ENCODE results near the gene EOGT.

EOGT gene

DNA sequence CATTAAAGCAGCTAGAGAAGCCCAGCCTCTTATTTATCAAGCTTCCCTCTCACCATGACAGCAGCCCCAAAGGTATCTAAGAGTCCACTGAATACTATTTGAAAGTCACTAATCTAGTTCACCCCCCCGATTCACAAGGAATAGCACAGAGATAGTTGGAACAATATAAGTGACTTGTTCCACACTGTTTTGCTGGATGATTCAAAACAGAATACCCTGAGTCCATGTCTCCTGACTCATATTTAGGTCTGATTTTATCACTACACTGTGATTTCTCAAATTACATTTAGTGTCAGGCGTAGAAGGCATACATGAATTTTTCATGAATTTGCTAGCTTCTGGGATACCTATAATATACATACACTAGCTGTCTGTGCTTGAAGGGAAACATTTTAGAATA lies 18.7 kb upstream of the EOGT start:
- Histone ChIP-seq H3K4me3 (ENCODE audit: insufficient read depth, low read depth, low read length) (no peak overlapping the region), H3K27me3 (ENCODE audit: control insufficient read depth, insufficient read depth, low read length, poor library complexity, severe bottlenecking) (no peaks in the 10 kb centered on the region), H3K9me3 (ENCODE audit: control insufficient read depth, low read length) (no peaks in the 10 kb centered on the region), H3K4me1 (ENCODE audit: control insufficient read depth, insufficient read depth, low read length) (no peaks in the 10 kb centered on the region), H3K27ac (ENCODE audit: insufficient read depth, low read depth, low read length, poor library complexity, severe bottlenecking) (no peak overlapping the region), H3K36me3 (ENCODE audit: control insufficient read depth, insufficient read depth, low read length) (peaks cover 14% of the 10 kb centered on the region)
- WGBS, 2 experiments: 90 to 100% methylated on average over 1 to 2 of the region's 2 CpGs

DNA sequence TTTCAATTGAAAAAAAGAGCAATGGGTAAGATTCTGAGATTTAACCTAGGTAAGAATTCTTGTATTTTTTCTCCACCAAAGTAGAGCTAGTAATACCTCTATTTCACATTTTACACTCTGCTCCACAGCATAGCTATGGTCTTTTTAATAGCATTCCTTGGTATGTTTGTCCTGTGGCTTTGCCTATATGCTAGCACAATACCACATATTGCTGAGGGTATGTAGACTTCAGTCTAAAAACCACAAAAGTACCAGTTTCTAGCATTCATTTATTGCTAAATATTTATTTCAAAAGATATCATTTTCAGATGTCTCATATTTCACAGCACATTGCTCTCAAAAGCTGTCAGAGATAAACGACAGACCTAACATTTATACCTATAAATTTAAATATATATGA lies 18.2 kb upstream of the EOGT start:
- no peaks in the 10 kb centered on the region for H3K4me1 ChIP-seq (ENCODE audit: control insufficient read depth, insufficient read depth, low read length)
- H3K27me3 ChIP-seq (ENCODE audit: control insufficient read depth, insufficient read depth, low read length, poor library complexity, severe bottlenecking): no peaks in the 10 kb centered on the region
- WGBS, 2 experiments: no CpG with 5 or more reads among the region's 1 CpG
- no peak overlapping the region for H3K4me3 ChIP-seq (ENCODE audit: insufficient read depth, low read depth, low read length)
- H3K27ac ChIP-seq (ENCODE audit: insufficient read depth, low read depth, low read length, poor library complexity, severe bottlenecking): no peak overlapping the region
- no peaks in the 10 kb centered on the region for H3K9me3 ChIP-seq (ENCODE audit: control insufficient read depth, low read length)
- peaks cover 14% of the 10 kb centered on the region for H3K36me3 ChIP-seq (ENCODE audit: control insufficient read depth, insufficient read depth, low read length)

DNA sequence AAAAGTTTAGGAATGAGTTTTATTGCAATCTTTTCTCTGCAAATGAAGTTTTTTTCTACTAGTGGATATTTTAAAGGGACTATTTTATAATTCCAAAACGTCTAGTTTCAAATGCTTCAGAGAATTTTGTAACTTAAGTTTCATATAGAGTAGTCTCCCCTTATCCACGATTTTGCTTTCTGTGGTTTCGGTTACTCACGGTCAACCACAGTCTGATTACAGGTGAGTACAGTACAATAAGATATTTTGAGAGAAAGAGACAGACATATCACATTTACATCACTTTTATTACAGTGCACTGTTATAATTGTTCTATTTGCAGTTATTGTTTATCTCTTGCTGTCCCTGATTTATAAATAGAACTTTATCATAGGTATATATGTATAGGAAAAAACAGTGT lies 7.4 kb upstream of the EOGT start:
- Histone ChIP-seq H3K27me3 (ENCODE audit: control insufficient read depth, insufficient read depth, low read length, poor library complexity, severe bottlenecking) (no peaks in the 10 kb centered on the region), H3K27ac (ENCODE audit: insufficient read depth, low read depth, low read length, poor library complexity, severe bottlenecking) (no peak overlapping the region), H3K4me3 (ENCODE audit: insufficient read depth, low read depth, low read length) (no peak overlapping the region), H3K9me3 (ENCODE audit: control insufficient read depth, low read length) (no peaks in the 10 kb centered on the region), H3K36me3 (ENCODE audit: control insufficient read depth, insufficient read depth, low read length) (peaks cover 3% of the 10 kb centered on the region), H3K4me1 (ENCODE audit: control insufficient read depth, insufficient read depth, low read length) (no peaks in the 10 kb centered on the region)
- WGBS, 2 experiments: 78 to 80% methylated on average over 1 to 3 of the region's 4 CpGs

DNA sequence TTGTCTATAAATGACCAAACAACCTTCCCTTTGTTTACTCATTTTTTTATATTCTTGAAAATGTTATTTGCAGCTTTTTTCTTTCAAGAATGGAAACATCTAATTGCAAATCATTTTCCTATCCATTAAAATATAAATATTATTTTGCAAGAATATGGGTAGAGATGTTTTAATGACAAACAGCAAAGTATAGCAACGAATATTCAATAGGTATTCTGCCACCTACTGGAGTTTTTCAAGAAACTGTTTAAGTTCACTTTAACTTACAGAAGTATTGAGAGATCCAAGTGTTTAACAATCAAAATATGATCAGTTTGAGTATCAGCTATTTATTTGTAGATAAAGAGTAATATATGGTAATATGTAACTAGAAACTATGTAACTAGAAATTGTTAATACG lies 6.9 kb upstream of the EOGT start:
- Histone ChIP-seq H3K27me3 (ENCODE audit: control insufficient read depth, insufficient read depth, low read length, poor library complexity, severe bottlenecking) (no peaks in the 10 kb centered on the region), H3K27ac (ENCODE audit: insufficient read depth, low read depth, low read length, poor library complexity, severe bottlenecking) (no peak overlapping the region), H3K4me1 (ENCODE audit: control insufficient read depth, insufficient read depth, low read length) (no peaks in the 10 kb centered on the region), H3K36me3 (ENCODE audit: control insufficient read depth, insufficient read depth, low read length) (peaks cover 3% of the 10 kb centered on the region), H3K4me3 (ENCODE audit: insufficient read depth, low read depth, low read length) (no peak overlapping the region), H3K9me3 (ENCODE audit: control insufficient read depth, low read length) (no peaks in the 10 kb centered on the region)
- WGBS, 2 experiments: 79 to 83% methylated on average over 1 to 2 of the region's 2 CpGs

DNA sequence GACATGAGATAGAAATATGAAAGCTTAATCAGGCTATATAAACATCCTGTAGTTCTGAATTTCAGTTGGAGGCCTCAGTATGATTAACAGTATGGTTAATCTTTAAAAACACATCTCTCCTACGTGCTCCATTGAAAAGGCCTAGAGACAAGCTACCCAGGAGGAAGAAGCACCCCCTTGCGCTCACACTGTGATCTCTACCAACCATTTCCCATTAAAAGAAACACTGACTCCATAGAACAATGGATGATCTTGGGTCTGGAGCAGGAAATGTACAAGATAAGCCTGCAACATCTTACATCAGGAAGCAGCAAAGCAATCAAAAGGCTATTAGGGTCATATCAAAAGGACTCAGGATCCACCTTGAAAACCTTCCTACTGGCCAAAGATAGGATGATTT lies 3.4 kb upstream of the EOGT start:
- H3K36me3 ChIP-seq (ENCODE audit: control insufficient read depth, insufficient read depth, low read length): no peaks in the 10 kb centered on the region
- WGBS, 2 experiments: 78 to 82% methylated on average over 2 of the region's 2 CpGs
- peaks cover 34% of the 10 kb centered on the region for H3K27me3 ChIP-seq (ENCODE audit: control insufficient read depth, insufficient read depth, low read length, poor library complexity, severe bottlenecking)
- H3K27ac ChIP-seq (ENCODE audit: insufficient read depth, low read depth, low read length, poor library complexity, severe bottlenecking): no peak overlapping the region
- no peaks in the 10 kb centered on the region for H3K9me3 ChIP-seq (ENCODE audit: control insufficient read depth, low read length)
- no peak overlapping the region for H3K4me3 ChIP-seq (ENCODE audit: insufficient read depth, low read depth, low read length)
- no peaks in the 10 kb centered on the region for H3K4me1 ChIP-seq (ENCODE audit: control insufficient read depth, insufficient read depth, low read length)

DNA sequence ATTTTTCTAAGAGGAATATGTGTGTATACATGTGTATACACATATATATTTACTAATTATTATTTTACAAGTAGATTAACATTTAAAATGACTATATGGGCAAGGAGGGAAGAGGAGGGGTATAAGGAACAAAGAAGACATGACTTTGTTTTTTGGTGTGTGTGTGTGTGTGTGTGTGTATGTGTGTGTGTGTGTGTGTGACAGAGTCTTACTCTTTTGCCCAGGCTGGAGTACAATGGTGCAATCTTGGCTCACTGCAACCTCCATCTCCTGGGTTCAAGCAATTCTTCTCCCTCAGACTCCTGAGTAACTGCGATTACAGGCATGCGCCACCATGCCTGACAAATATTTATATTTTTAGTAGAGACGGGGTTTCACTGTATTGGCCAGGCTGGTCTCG lies 2.6 kb upstream of the EOGT start:
- no peak overlapping the region for H3K4me3 ChIP-seq (ENCODE audit: insufficient read depth, low read depth, low read length)
- WGBS, 2 experiments: 94 to 96% methylated on average over 4 of the region's 4 CpGs
- H3K4me1 ChIP-seq (ENCODE audit: control insufficient read depth, insufficient read depth, low read length): no peaks in the 10 kb centered on the region
- H3K27me3 ChIP-seq (ENCODE audit: control insufficient read depth, insufficient read depth, low read length, poor library complexity, severe bottlenecking): peaks cover 39% of the 10 kb centered on the region
- no peaks in the 10 kb centered on the region for H3K36me3 ChIP-seq (ENCODE audit: control insufficient read depth, insufficient read depth, low read length)
- H3K27ac ChIP-seq (ENCODE audit: insufficient read depth, low read depth, low read length, poor library complexity, severe bottlenecking): no peak overlapping the region
- no peaks in the 10 kb centered on the region for H3K9me3 ChIP-seq (ENCODE audit: control insufficient read depth, low read length)

DNA sequence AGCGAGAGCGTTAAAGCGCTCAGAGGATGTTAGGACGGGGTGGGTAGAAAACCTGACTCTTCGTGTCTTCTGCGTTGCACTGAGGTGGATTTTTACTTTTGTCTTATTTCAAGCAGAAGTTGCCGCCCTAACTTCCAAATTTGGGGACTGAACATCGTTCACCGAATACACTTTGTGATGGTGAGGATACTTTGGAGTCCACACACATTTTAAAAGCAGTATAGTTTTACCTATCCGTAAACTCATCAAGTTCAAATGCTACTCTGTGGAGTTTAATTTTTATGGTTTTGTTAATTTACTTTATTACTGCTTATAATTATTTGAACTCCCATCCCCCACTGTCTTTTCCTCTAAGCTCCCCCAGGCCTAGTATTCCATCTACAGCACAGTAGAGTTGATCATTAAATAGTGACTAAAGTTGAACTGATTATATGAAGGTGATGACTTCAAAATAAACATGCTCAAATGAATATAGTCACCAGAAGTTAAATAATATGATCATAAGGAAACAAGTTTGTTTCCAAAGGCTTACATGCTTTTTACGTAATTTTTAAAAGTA lies 617 bp upstream of the EOGT start:
- 18 to 26% methylated on average over 10 to 11 of the region's 11 CpGs for WGBS, 2 experiments
- peak overlapping the region; percentile 54 for H3K4me3 ChIP-seq (ENCODE audit: insufficient read depth, low read depth, low read length)
- H3K27me3 ChIP-seq (ENCODE audit: control insufficient read depth, insufficient read depth, low read length, poor library complexity, severe bottlenecking): peaks cover 39% of the 10 kb centered on the region
- no peaks in the 10 kb centered on the region for H3K9me3 ChIP-seq (ENCODE audit: control insufficient read depth, low read length)
- no peak overlapping the region for H3K27ac ChIP-seq (ENCODE audit: insufficient read depth, low read depth, low read length, poor library complexity, severe bottlenecking)
- H3K4me1 ChIP-seq (ENCODE audit: control insufficient read depth, insufficient read depth, low read length): peaks cover 9% of the 10 kb centered on the region
- no peaks in the 10 kb centered on the region for H3K36me3 ChIP-seq (ENCODE audit: control insufficient read depth, insufficient read depth, low read length)

DNA sequence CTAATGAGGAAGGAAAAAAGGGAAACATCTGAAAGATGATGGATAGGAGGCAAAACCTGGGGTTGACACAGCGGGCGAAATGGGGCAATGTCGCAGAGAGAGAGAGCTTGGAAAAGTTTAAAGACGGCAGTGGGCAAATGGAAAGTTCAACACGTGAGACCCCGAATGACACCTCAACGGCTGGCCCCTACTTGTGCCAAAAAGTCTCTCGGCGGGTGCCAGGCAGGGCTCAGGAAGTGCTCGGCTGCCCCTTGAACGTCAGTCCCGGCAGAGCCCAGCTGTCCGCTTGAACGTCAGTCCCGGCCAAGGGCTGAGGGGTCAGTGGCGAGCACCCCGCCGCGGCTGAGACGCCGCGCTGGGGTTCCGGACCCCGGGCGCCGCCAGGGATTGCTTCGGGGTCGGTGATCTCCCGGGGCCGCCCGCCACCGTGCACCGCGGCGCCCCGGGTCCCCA lies 658 bp downstream of the EOGT start:
- 5 to 7% methylated on average over 36 of the region's 36 CpGs for WGBS, 2 experiments
- Histone ChIP-seq H3K4me1 (ENCODE audit: control insufficient read depth, insufficient read depth, low read length) (peaks cover 14% of the 10 kb centered on the region), H3K36me3 (ENCODE audit: control insufficient read depth, insufficient read depth, low read length) (no peaks in the 10 kb centered on the region), H3K27me3 (ENCODE audit: control insufficient read depth, insufficient read depth, low read length, poor library complexity, severe bottlenecking) (peaks cover 39% of the 10 kb centered on the region), H3K27ac (ENCODE audit: insufficient read depth, low read depth, low read length, poor library complexity, severe bottlenecking) (no peak overlapping the region), H3K4me3 (ENCODE audit: insufficient read depth, low read depth, low read length) (peak overlapping the region; percentile 54), H3K9me3 (ENCODE audit: control insufficient read depth, low read length) (no peaks in the 10 kb centered on the region)

DNA sequence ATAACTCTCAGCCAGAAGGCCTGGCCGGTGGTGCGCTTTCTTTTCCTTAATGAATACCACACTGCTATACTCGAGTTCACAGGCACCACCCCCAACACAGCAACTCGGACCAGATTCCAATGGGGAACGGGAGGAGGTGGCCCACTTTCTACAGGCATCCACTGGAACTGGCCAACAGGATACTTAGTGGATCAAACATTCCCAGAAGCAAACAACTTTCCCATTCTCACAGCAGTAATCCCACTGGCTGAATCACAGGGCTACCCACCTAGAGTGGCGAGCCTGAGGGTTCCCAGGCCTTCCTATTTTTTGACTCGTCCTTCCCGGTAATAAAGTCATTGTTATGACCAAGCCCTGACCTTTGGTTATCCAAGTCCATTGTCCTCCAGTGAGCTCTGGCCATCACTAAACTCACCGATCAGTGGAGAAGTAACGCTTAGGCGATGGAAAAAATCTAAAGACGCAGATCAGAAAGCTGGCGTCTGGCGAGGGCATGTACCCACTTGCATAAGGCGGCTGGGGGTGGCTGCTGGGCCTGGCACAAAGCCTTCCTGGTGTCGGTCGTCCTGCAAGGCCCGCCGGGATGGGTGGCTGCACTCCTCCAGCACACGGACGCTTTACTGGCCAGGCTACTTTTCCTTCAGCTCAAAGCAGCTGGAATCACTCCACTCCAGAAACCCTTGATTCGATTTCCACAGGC lies 1.2 kb downstream of the EOGT start:
- WGBS, 2 experiments: 47 to 52% methylated on average over 22 of the region's 22 CpGs
- no peaks in the 10 kb centered on the region for H3K36me3 ChIP-seq (ENCODE audit: control insufficient read depth, insufficient read depth, low read length)
- no peak overlapping the region for H3K4me3 ChIP-seq (ENCODE audit: insufficient read depth, low read depth, low read length)
- no peak overlapping the region for H3K27ac ChIP-seq (ENCODE audit: insufficient read depth, low read depth, low read length, poor library complexity, severe bottlenecking)
- no peaks in the 10 kb centered on the region for H3K9me3 ChIP-seq (ENCODE audit: control insufficient read depth, low read length)
- peaks cover 14% of the 10 kb centered on the region for H3K4me1 ChIP-seq (ENCODE audit: control insufficient read depth, insufficient read depth, low read length)
- peaks cover 39% of the 10 kb centered on the region for H3K27me3 ChIP-seq (ENCODE audit: control insufficient read depth, insufficient read depth, low read length, poor library complexity, severe bottlenecking)

DNA sequence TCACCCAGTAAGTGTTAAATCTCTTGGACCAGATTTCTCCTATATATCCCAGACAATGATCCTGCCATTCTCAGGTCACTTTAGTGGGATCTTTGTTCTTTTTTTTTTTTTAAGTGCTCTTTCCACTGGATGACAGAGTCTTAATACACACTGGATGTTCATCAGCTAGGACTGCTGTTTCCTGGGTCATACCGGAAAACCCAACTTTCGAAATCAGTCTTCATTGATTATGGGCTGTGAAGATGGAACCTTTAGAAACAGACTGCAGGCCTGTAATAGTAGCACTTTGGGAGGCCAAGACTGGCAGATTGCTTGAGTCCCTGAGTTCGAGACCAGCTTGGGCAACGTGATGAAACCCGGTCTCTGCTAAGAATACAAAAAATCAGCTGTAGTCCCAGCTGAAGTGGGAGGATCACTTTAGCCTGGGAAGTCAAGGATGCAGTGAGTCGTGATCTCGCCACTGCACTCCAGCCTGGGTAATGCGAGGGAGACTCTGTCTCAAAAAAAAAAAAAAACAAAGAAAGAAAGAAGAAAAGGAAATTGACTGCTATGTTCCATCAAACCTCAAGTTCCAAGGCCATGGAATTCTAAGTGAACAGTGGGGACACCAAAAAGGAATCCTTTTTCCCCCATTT lies 2.3 kb downstream of the EOGT start:
- H3K27ac ChIP-seq (ENCODE audit: insufficient read depth, low read depth, low read length, poor library complexity, severe bottlenecking): no peak overlapping the region
- H3K9me3 ChIP-seq (ENCODE audit: control insufficient read depth, low read length): no peaks in the 10 kb centered on the region
- WGBS, 2 experiments: 86 to 89% methylated on average over 8 of the region's 8 CpGs
- H3K27me3 ChIP-seq (ENCODE audit: control insufficient read depth, insufficient read depth, low read length, poor library complexity, severe bottlenecking): peaks cover 39% of the 10 kb centered on the region
- H3K36me3 ChIP-seq (ENCODE audit: control insufficient read depth, insufficient read depth, low read length): no peaks in the 10 kb centered on the region
- peaks cover 14% of the 10 kb centered on the region for H3K4me1 ChIP-seq (ENCODE audit: control insufficient read depth, insufficient read depth, low read length)
- H3K4me3 ChIP-seq (ENCODE audit: insufficient read depth, low read depth, low read length): no peak overlapping the region

Data from ectodermal cell (in vitro differentiated cells).